ENCODE results near the gene NR3C1. TPM values are rescaled to one million over a fixed set of nuclear protein-coding genes. Genes with fewer than 3 reads are reported as not detected.

The NR3C1 gene
- polyA plus RNA-seq, 1 donor from 2014 or later: 2.3 TPM

DNA sequence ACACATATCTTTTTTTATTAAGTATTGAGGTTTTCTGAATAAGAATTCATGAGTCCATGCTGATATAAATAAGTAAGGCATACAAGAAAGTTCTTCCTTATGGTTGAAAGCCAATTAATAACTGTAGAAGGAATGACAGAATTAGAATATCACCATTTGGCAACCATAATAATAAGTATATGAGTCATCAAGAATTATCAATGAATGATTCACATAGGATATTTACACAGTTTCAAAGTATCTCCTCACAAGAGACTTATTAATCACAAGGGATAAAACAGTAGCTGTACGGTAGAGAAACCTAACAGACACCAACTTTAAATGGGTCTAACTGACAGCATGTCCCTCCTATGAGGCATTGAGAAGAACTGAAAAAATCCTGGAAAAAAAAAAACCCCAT lies 161.6 kb downstream of the NR3C1 start:
- no peaks in the 10 kb centered on the region for H3K79me2 ChIP-seq (replicated peaks; ENCODE audit: insufficient read depth, low read length)
- H4K20me1 ChIP-seq (ENCODE audit: insufficient read depth): no peaks in the 10 kb centered on the region
- no peak overlapping the region for H3K4me3 ChIP-seq (ENCODE audit: low read length)
- no peak overlapping the region for H2AFZ ChIP-seq (ENCODE audit: low read depth, low read length)
- TF ChIP-seq RAD21 (conservative IDR thresholded peaks at IDR 0.05): no peak
- TF ChIP-seq, protein P1, sequence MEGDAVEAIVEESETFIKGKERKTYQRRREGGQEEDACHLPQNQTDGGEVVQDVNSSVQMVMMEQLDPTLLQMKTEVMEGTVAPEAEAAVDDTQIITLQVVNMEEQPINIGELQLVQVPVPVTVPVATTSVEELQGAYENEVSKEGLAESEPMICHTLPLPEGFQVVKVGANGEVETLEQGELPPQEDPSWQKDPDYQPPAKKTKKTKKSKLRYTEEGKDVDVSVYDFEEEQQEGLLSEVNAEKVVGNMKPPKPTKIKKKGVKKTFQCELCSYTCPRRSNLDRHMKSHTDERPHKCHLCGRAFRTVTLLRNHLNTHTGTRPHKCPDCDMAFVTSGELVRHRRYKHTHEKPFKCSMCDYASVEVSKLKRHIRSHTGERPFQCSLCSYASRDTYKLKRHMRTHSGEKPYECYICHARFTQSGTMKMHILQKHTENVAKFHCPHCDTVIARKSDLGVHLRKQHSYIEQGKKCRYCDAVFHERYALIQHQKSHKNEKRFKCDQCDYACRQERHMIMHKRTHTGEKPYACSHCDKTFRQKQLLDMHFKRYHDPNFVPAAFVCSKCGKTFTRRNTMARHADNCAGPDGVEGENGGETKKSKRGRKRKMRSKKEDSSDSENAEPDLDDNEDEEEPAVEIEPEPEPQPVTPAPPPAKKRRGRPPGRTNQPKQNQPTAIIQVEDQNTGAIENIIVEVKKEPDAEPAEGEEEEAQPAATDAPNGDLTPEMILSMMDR (IDR thresholded peaks at IDR 0.05; ENCODE audit: poor library complexity, severe bottlenecking): no peak
- no peak for TF ChIP-seq SMC3 (conservative IDR thresholded peaks at IDR 0.05; ENCODE audit: poor library complexity)
- TF ChIP-seq EZH2 (IDR thresholded peaks at IDR 0.05; ENCODE audit: borderline replicate concordance, insufficient read depth, low read length, poor library complexity, severe bottlenecking): no peak
- no peak for TF ChIP-seq EP300 (conservative IDR thresholded peaks at IDR 0.05; ENCODE audit: poor library complexity, severe bottlenecking)
- no peak for TF ChIP-seq TAF1 (IDR thresholded peaks at IDR 0.05; ENCODE audit: low read depth)
- TF ChIP-seq, protein P2, sequence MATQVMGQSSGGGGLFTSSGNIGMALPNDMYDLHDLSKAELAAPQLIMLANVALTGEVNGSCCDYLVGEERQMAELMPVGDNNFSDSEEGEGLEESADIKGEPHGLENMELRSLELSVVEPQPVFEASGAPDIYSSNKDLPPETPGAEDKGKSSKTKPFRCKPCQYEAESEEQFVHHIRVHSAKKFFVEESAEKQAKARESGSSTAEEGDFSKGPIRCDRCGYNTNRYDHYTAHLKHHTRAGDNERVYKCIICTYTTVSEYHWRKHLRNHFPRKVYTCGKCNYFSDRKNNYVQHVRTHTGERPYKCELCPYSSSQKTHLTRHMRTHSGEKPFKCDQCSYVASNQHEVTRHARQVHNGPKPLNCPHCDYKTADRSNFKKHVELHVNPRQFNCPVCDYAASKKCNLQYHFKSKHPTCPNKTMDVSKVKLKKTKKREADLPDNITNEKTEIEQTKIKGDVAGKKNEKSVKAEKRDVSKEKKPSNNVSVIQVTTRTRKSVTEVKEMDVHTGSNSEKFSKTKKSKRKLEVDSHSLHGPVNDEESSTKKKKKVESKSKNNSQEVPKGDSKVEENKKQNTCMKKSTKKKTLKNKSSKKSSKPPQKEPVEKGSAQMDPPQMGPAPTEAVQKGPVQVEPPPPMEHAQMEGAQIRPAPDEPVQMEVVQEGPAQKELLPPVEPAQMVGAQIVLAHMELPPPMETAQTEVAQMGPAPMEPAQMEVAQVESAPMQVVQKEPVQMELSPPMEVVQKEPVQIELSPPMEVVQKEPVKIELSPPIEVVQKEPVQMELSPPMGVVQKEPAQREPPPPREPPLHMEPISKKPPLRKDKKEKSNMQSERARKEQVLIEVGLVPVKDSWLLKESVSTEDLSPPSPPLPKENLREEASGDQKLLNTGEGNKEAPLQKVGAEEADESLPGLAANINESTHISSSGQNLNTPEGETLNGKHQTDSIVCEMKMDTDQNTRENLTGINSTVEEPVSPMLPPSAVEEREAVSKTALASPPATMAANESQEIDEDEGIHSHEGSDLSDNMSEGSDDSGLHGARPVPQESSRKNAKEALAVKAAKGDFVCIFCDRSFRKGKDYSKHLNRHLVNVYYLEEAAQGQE (IDR thresholded peaks at IDR 0.05; ENCODE audit: borderline replicate concordance): no peak
- TF ChIP-seq POLR2AphosphoS5 (IDR thresholded peaks at IDR 0.05): no peak
- no peak for TF ChIP-seq MXI1 (conservative IDR thresholded peaks at IDR 0.05; ENCODE audit: poor library complexity, severe bottlenecking)
- no peak overlapping the region for H3K9ac ChIP-seq (ENCODE audit: low read length)
- no peak overlapping the region for H3K27ac ChIP-seq (ENCODE audit: low read length)
- H3K36me3 ChIP-seq (ENCODE audit: insufficient read depth, low read length): no peaks in the 10 kb centered on the region
- H3F3A ChIP-seq (ENCODE audit: insufficient read depth, low read length, poor library complexity, severe bottlenecking): no peaks in the 10 kb centered on the region
- H3K4me2 ChIP-seq (ENCODE audit: low read length): no peak overlapping the region
- H3K9me2 ChIP-seq (ENCODE audit: insufficient read depth, low read length): no peaks in the 10 kb centered on the region
- H3K27me3 ChIP-seq (ENCODE audit: insufficient read depth, low read depth, low read length): no peaks in the 10 kb centered on the region
- H3K9me3 ChIP-seq (ENCODE audit: low read length): no peaks in the 10 kb centered on the region

DNA sequence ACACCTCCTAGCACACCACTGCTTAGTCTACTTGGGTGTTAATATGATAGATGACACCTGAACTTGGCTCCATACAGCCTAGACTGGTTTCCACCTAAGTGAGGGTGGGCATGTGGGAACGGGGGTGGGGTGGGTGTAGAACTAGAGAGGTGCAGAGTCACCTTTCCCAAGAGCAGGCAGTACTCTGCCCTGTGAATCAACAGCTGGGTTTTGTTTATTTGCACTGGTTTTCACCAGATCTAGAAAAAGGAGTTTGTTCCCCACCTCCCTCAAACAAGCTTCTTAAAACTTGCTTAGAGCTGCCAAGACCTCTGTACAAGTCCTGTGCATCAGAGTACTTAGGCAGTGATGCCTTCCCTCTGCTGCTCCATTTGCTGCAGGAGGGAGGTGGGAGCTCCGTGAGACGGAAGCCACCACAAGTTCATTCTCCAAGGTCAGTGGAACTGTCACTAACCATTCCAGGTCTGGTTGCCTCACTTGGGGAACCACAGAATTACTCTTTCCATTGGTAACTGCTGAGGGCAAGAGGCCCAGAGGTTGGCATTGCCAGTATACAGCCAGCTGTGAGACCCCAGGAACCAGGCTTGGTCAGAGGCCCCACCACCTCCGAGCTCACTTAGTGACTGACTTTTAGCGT lies 163.5 kb downstream of the NR3C1 start:
- Histone ChIP-seq H3K79me2 (replicated peaks; ENCODE audit: insufficient read depth, low read length) (no peaks in the 10 kb centered on the region), H3K4me2 (ENCODE audit: low read length) (no peak overlapping the region), H3K9me2 (ENCODE audit: insufficient read depth, low read length) (no peaks in the 10 kb centered on the region), H3K27me3 (ENCODE audit: insufficient read depth, low read depth, low read length) (no peaks in the 10 kb centered on the region), H3K27ac (ENCODE audit: low read length) (no peak overlapping the region), H3K4me3 (ENCODE audit: low read length) (no peak overlapping the region), H2AFZ (ENCODE audit: low read depth, low read length) (no peak overlapping the region), H3K9me3 (ENCODE audit: low read length) (no peaks in the 10 kb centered on the region), H4K20me1 (ENCODE audit: insufficient read depth) (no peaks in the 10 kb centered on the region), H3F3A (ENCODE audit: insufficient read depth, low read length, poor library complexity, severe bottlenecking) (no peaks in the 10 kb centered on the region), H3K9ac (ENCODE audit: low read length) (no peak overlapping the region), H3K36me3 (ENCODE audit: insufficient read depth, low read length) (no peaks in the 10 kb centered on the region)
- no peak for TF ChIP-seq MXI1 (conservative IDR thresholded peaks at IDR 0.05; ENCODE audit: poor library complexity, severe bottlenecking)
- no peak for TF ChIP-seq TAF1 (IDR thresholded peaks at IDR 0.05; ENCODE audit: low read depth)
- TF ChIP-seq SMC3 (conservative IDR thresholded peaks at IDR 0.05; ENCODE audit: poor library complexity): no peak
- no peak for TF ChIP-seq POLR2AphosphoS5 (IDR thresholded peaks at IDR 0.05)
- no peak for TF ChIP-seq EZH2 (IDR thresholded peaks at IDR 0.05; ENCODE audit: borderline replicate concordance, insufficient read depth, low read length, poor library complexity, severe bottlenecking)
- TF ChIP-seq, protein P2 (IDR thresholded peaks at IDR 0.05; ENCODE audit: borderline replicate concordance): no peak
- no peak for TF ChIP-seq RAD21 (conservative IDR thresholded peaks at IDR 0.05)
- TF ChIP-seq EP300 (conservative IDR thresholded peaks at IDR 0.05; ENCODE audit: poor library complexity, severe bottlenecking): no peak
- TF ChIP-seq, protein P1 (IDR thresholded peaks at IDR 0.05; ENCODE audit: poor library complexity, severe bottlenecking): no peak

Measured in neural cell (in vitro differentiated cells).